ENCODE data around the gene CST3.

DNA sequence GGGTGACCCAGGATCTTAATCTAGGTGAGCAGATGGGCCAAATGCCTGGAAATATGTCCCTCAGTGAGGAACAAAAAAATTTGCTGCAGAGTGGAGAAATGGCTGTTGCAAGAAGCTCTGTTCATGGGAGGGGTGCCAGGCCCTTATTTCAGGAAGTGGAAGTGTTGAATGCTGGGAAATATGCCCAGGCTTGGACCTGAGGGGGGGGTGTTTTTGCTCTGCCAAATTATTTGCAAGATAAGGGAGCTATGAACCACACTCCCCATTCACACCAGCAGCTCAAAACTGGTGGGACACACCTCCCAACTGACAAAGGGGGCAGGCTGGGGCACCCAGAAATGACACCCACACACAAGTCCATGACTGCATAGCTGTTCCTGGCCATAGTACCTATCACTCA lies 42.4 kb upstream of the CST3 start:
- TF ChIP-seq, protein P1, sequence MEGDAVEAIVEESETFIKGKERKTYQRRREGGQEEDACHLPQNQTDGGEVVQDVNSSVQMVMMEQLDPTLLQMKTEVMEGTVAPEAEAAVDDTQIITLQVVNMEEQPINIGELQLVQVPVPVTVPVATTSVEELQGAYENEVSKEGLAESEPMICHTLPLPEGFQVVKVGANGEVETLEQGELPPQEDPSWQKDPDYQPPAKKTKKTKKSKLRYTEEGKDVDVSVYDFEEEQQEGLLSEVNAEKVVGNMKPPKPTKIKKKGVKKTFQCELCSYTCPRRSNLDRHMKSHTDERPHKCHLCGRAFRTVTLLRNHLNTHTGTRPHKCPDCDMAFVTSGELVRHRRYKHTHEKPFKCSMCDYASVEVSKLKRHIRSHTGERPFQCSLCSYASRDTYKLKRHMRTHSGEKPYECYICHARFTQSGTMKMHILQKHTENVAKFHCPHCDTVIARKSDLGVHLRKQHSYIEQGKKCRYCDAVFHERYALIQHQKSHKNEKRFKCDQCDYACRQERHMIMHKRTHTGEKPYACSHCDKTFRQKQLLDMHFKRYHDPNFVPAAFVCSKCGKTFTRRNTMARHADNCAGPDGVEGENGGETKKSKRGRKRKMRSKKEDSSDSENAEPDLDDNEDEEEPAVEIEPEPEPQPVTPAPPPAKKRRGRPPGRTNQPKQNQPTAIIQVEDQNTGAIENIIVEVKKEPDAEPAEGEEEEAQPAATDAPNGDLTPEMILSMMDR (IDR thresholded peaks at IDR 0.05) = no peak
- no peak for TF ChIP-seq POLR2A (IDR thresholded peaks at IDR 0.05)
- no peak for TF ChIP-seq POLR2AphosphoS5 (IDR thresholded peaks at IDR 0.05)
- no peak for TF ChIP-seq EP300 (IDR thresholded peaks at IDR 0.05)
